IPS-NIHi7 (cell line): ENCODE data around the gene CAPNS1.

ENCODE experiments used
- DNase-seq: peaks from one replicate; pipeline ENCODE4 v3.0.0; 2012; ENCODE audit warnings: mixed read lengths; ENCODE audit errors: extremely low spot score

The CAPNS1 gene

GRCh38 chr19:36139473-36140303, at the start of gene CAPNS1:
Gene CAPNS1 (plus strand): TSS chr19:36140066. CDS start chr19:36141012, 946 bp downstream.
- DNase-seq, result peak; percentile 96

- no peak for DNase-seq
Observed at GRCh38 chr19:36090910-36091695, 48.8 kb upstream of the CAPNS1 start.

GRCh38 chr19:36092566-36092965, 47.3 kb upstream of the CAPNS1 start:
- DNase-seq, result no peak

GRCh38 chr19:36093146-36093662, 46.7 kb upstream of the CAPNS1 start:
- DNase-seq, result no peak

GRCh38 chr19:36093687-36094086, 46.2 kb upstream of the CAPNS1 start:
- DNase-seq, result no peak

- DNase-seq, result no peak
Observed at GRCh38 chr19:36097036-36097435, 42.8 kb upstream of the CAPNS1 start.

GRCh38 chr19:36099166-36099785, 40.6 kb upstream of the CAPNS1 start:
- no peak for DNase-seq

GRCh38 chr19:36100476-36100875, 39.4 kb upstream of the CAPNS1 start:
- DNase-seq, result no peak

GRCh38 chr19:36101550-36102327, 38.1 kb upstream of the CAPNS1 start:
- DNase-seq, result no peak

GRCh38 chr19:36103040-36103626, 36.7 kb upstream of the CAPNS1 start:
- no peak for DNase-seq

- DNase-seq, result no peak
Observed at GRCh38 chr19:36103842-36104552, 35.9 kb upstream of the CAPNS1 start.

- no peak for DNase-seq
Observed at GRCh38 chr19:36106441-36106840, 33.4 kb upstream of the CAPNS1 start.

- DNase-seq, result no peak
Observed at GRCh38 chr19:36106991-36107390, 32.9 kb upstream of the CAPNS1 start.

- no peak for DNase-seq
Observed at GRCh38 chr19:36108684-36109083, 31.2 kb upstream of the CAPNS1 start.

- DNase-seq, result peak; percentile 67
Observed at GRCh38 chr19:36110487-36111199, 29.2 kb upstream of the CAPNS1 start, which contains the start of gene OVOL3. Gene OVOL3 (plus strand): TSS chr19:36111143. CDS start chr19:36111203, 60 bp downstream.

GRCh38 chr19:36111200-36111539, 28.7 kb upstream of the CAPNS1 start:
- DNase-seq, result no peak

- DNase-seq, result no peak
Observed at GRCh38 chr19:36112678-36113077, 27.2 kb upstream of the CAPNS1 start.

- DNase-seq, result no peak
Observed at GRCh38 chr19:36113425-36113824, 26.4 kb upstream of the CAPNS1 start.

GRCh38 chr19:36113894-36114720, 25.8 kb upstream of the CAPNS1 start:
- DNase-seq, result peak; percentile 42
